Sigmoid colon (tissue), 7 donors: ENCODE measurements around the gene ADGRA3. TPM values are rescaled to one million over a fixed set of nuclear protein-coding genes. Genes with fewer than 3 reads are reported as not detected.
A peak's percentile ranks its signal among the peaks of the same experiment; 100 is the strongest.
"Not testable (repeated sequence)": the region's sequence is repeated elsewhere in the genome, so short reads cannot be mapped to it uniquely, and the experiment has no call there.

Source experiments
- DNase-seq: peaks from one replicate; pipeline ENCODE4 v3.0.0-alpha.2; 2019
- H3K27ac ChIP-seq, 4 donors: fragments of 200-600 bp; sonication (generic); one replicate each; pipeline ENCODE4 v1.5.1; 2016 to 2019; ENCODE audit warnings: mild to moderate bottlenecking in 1 of 4
- H3K27me3 ChIP-seq, 3 donors: fragments of 200-600 bp; sonication (generic); one replicate each; pipeline ENCODE4 v1.5.1; 2019; ENCODE audit warnings: mild to moderate bottlenecking in 1 of 3
- H3K36me3 ChIP-seq, 4 donors: fragments of 200-600 bp; sonication (generic); one replicate each; pipeline ENCODE4 v1.5.1; 2016 to 2019
- H3K4me1 ChIP-seq, 4 donors: fragments of 200-600 bp; sonication (generic); one replicate each; pipeline ENCODE4 v1.5.1; 2017 to 2019
- H3K4me3 ChIP-seq, 4 donors: fragments of 200-600 bp; sonication (generic); one replicate each; pipeline ENCODE4 v1.5.1; 2017 to 2019; ENCODE audit warnings: mild to moderate bottlenecking in 2 of 4, moderate library complexity in 1 of 4
- H3K9me3 ChIP-seq, 4 donors: fragments of 200-600 bp in 3 of 4; sonication (generic) in 3 of 4; one replicate each; pipeline versions ENCODE4 v1.5.1 to v1.6.1; 2013 to 2019
- CTCF ChIP-seq, 4 experiments: fragments of 450-650 bp in 3 of 4; fragments of 200-600 bp in 1 of 4; IDR thresholded peaks; one replicate each; pipeline ENCODE4 v1.5.1; 2016 to 2019; ENCODE audit warnings: antibody characterized with exemption in 4 of 4, mild to moderate bottlenecking in 3 of 4, moderate library complexity in 2 of 4
- EP300 ChIP-seq, 4 donors: sonication (generic); formaldehyde crosslinking; IDR thresholded peaks; one replicate each; pipeline ENCODE4 v1.6.1; 2017; ENCODE audit warnings: antibody characterized with exemption in 4 of 4
- POLR2A ChIP-seq, 2 donors: fragments of 450-650 bp; IDR thresholded peaks; one replicate each; pipeline ENCODE4 v1.6.1; 2016; ENCODE audit warnings: antibody characterized with exemption in 2 of 2, mild to moderate bottlenecking in 2 of 2, moderate library complexity in 2 of 2
- POLR2AphosphoS5 ChIP-seq, 4 donors: sonication (generic); formaldehyde crosslinking; IDR thresholded peaks; one replicate each; pipeline ENCODE4 v1.6.1; 2017; ENCODE audit warnings: antibody characterized with exemption in 4 of 4
- WGBS, 2 donors: extraction: QIAGEN DNeasy Blood & Tissue Kit; methylation state at CpG; one replicate each; pipeline ENCODE4 v1.1.7; 2013; 5-methylcytosine and 5-hydroxymethylcytosine counted together
- intact Hi-C: fragments of 100-400 bp; cut with DNase I; formaldehyde crosslinking; loops from one replicate; pipeline ENCODE4 v1.15.1; 2023
- polyA plus RNA-seq, 3 donors: library from polyadenylated mRNA; stranded (reverse); fragments of 200-250 nt; gene quantifications; one replicate each; pipeline ENCODE4 v1.2.3, GENCODE V29; 2013
- total RNA-seq, 4 donors: library from RNA; depleted of rRNA; stranded (reverse); fragments of >200 nt; gene quantifications; one replicate each; pipeline ENCODE4 v1.1.0, GENCODE V29; 2016
- donor health status: healthy with polysubstance abuse.
- donor health status: Bipolar disorder and iron deficiency.
- donor health status: healthy.

ADGRA3 gene
- total and polyA plus RNA-seq, 7 donors, result 4.4 to 86.1 (median 51.6) TPM

- Histone ChIP-seq H3K4me1 (peaks cover 0 to 54% (median 29%) of the 10 kb centered on the region in 4 donors), H3K36me3 (no peaks in the 10 kb centered on the region), H3K27ac (peak overlapping the region in 2 of 4 donors; percentile 9 to 51), H3K9me3 (no peaks in the 10 kb centered on the region), H3K4me3 (no peak overlapping the region), H3K27me3 (no peaks in the 10 kb centered on the region)
- intact Hi-C loops, result loop anchor here (5.0 kb wide), 1 partner anchor 40 kb away; the partner anchor contains the start of gene ADGRA3
- 8 to 56% methylated on average over 8 of the region's 8 CpGs for WGBS, 2 donors
- no peak for DNase-seq
- TF ChIP-seq POLR2A (IDR thresholded peaks at IDR 0.05) (no peak), EP300 (IDR thresholded peaks at IDR 0.05) (no peak), CTCF (IDR thresholded peaks at IDR 0.05) (no peak), POLR2AphosphoS5 (IDR thresholded peaks at IDR 0.05) (no peak)
Measured at GRCh38 chr4:22477136-22477812, 38.6 kb downstream of the ADGRA3 start.

- Histone ChIP-seq H3K27me3 (no peaks in the 10 kb centered on the region), H3K9me3 (no peaks in the 10 kb centered on the region), H3K4me3 (no peak overlapping the region), H3K4me1 (peaks cover 0 to 61% (median 33%) of the 10 kb centered on the region in 4 donors), H3K27ac (no peak overlapping the region), H3K36me3 (no peaks in the 10 kb centered on the region)
- DNase-seq, result no peak
- TF ChIP-seq POLR2AphosphoS5 (IDR thresholded peaks at IDR 0.05), result no peak
- TF ChIP-seq EP300 (IDR thresholded peaks at IDR 0.05), result no peak
- no peak for TF ChIP-seq POLR2A (IDR thresholded peaks at IDR 0.05)
- TF ChIP-seq CTCF (IDR thresholded peaks at IDR 0.05), result no peak
- intact Hi-C loops, result loop anchor here (5.0 kb wide), 1 partner anchor 41 kb away; the partner anchor contains the start of gene ADGRA3
- WGBS, 2 donors, result 89% methylated on average over 7 of the region's 7 CpGs
Measured at GRCh38 chr4:22476011-22476410, 39.9 kb downstream of the ADGRA3 start.

GRCh38 chr4:22475311-22475646 lies 40.6 kb downstream of the ADGRA3 start:
- H3K36me3 ChIP-seq, DNase-seq, H3K9me3 ChIP-seq, H3K4me3 ChIP-seq, H3K27ac ChIP-seq, H3K27me3 ChIP-seq: not testable (repeated sequence)
- intact Hi-C loops, result loop anchor here (5.0 kb wide), 1 partner anchor 42 kb away; the partner anchor contains the start of gene ADGRA3
- peaks cover 0 to 56% (median 28%) of the 10 kb centered on the region in 4 donors for H3K4me1 ChIP-seq
- WGBS, 2 donors, result 96 to 97% methylated on average over 16 of the region's 16 CpGs

DNA sequence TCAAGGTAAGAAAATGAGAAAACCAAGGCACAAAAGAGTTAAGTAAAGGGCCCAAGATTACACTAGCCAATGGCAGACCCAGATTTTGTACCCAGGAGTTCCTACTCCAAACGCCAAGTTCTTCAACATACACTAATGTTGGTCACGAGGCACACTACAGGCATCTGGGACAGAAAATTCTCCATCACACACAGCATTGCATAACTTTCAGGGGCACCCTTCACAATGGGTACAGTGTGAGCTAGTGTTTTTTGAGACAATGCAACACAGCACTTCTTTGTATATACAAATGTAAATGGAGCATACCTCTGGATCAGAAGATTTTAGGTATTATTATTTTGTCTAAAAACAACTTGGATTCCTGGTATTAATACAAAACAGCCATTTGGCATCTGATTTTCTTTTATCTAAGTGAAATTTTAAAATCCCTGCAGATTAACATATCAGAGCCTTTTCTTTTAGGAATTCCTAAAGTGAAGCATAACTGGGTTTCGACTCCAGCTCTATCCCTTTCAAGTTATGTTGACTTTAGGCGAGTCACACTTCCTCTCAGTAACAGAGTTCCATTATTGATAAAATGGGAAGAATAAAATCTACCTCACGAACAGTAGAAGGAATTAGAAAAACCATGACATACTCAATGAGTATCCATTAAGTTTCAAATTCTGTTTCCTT lies 41.1 kb downstream of the ADGRA3 start:
- no peaks in the 10 kb centered on the region for H3K27me3 ChIP-seq

More for the DNA sequence above, 41.1 kb downstream of the ADGRA3 start:
- peaks cover 0 to 54% (median 28%) of the 10 kb centered on the region in 4 donors for H3K4me1 ChIP-seq
- DNase-seq, result no peak
- H3K36me3 ChIP-seq, result no peaks in the 10 kb centered on the region
- no peak overlapping the region for H3K4me3 ChIP-seq
- intact Hi-C loops, result loop anchor here (5.0 kb wide), 1 partner anchor 43 kb away; the partner anchor contains the start of gene ADGRA3
- TF ChIP-seq EP300 (IDR thresholded peaks at IDR 0.05) (no peak), POLR2A (IDR thresholded peaks at IDR 0.05) (no peak), CTCF (IDR thresholded peaks at IDR 0.05) (no peak), POLR2AphosphoS5 (IDR thresholded peaks at IDR 0.05) (no peak)
- no peaks in the 10 kb centered on the region for H3K9me3 ChIP-seq
- H3K27ac ChIP-seq, result no peak overlapping the region
- 75 to 83% methylated on average over 5 of the region's 5 CpGs for WGBS, 2 donors
